ENCODE data around the gene KRT39. TPM values are rescaled to one million over a fixed set of nuclear protein-coding genes. Genes with fewer than 3 reads are reported as not detected.

KRT39 gene
- total and polyA plus RNA-seq, 2 experiments from 2014 or later: not detected

DNA sequence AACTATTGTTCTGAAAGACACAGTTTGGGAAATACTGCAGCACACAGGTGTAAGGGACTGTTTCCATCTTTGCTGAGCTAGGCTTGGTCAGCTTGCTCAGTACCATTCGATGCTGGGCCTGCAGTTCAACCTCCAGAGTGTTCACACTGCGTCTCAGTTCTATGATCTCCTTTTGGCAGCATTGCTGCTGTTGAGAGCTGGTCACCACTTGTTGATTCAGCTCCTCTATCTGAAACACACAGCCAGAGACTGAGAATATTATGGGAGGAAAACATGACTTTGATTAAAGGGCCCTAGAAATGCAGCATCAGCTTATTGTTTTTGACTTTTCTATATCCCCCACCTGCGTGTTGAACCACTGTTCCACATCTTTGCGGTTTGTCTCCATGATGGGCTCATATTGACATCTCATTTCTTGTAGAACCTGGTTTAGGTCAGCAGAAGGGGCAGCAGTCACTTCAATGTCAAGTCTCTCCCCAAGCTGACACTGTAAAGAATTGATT is 4.6 kb downstream of the KRT39 start:
- Histone ChIP-seq H3K27me3 (ENCODE audit: insufficient read depth) (no peaks in the 10 kb centered on the region), H3K4me2 (no peak overlapping the region), H2AFZ (no peak overlapping the region), H3K4me3 (no peak overlapping the region), H3K27ac (ENCODE audit: low read depth) (no peak overlapping the region), H3K79me2 (replicated peaks; ENCODE audit: insufficient read depth) (no peaks in the 10 kb centered on the region), H4K20me1 (replicated peaks; ENCODE audit: insufficient read depth) (no peaks in the 10 kb centered on the region), H3K4me1 (ENCODE audit: insufficient read depth) (peaks cover 18% of the 10 kb centered on the region), H3K36me3 (ENCODE audit: insufficient read depth) (no peaks in the 10 kb centered on the region), H3K9me2 (ENCODE audit: insufficient read depth) (0 out of 2 replicates have a peak, but pooled peaks cover 3% of the 10 kb centered on the region), H3F3A (replicated peaks; ENCODE audit: low read depth) (no peaks in the 10 kb centered on the region)
- Mint-ChIP-seq H3K36me3 (ENCODE audit: low read depth) (no peaks in the 10 kb centered on the region), H3K27me3 (ENCODE audit: insufficient read depth, low read depth, poor library complexity) (peaks cover 3% of the 10 kb centered on the region), H3K27ac (no peak overlapping the region), H3K9me3 (no peaks in the 10 kb centered on the region; the same call in 2 of the 3 replicates), H3K4me3 (no peak overlapping the region), H3K4me1 (peaks cover 22% of the 10 kb centered on the region)
- no peak for DNase-seq (ENCODE audit: low spot score)
- no peak for TF ChIP-seq ZNF331 (CRISPR knock-in tag; IDR thresholded peaks at IDR 0.05; ENCODE audit: low read depth)
- TF ChIP-seq, protein P1, sequence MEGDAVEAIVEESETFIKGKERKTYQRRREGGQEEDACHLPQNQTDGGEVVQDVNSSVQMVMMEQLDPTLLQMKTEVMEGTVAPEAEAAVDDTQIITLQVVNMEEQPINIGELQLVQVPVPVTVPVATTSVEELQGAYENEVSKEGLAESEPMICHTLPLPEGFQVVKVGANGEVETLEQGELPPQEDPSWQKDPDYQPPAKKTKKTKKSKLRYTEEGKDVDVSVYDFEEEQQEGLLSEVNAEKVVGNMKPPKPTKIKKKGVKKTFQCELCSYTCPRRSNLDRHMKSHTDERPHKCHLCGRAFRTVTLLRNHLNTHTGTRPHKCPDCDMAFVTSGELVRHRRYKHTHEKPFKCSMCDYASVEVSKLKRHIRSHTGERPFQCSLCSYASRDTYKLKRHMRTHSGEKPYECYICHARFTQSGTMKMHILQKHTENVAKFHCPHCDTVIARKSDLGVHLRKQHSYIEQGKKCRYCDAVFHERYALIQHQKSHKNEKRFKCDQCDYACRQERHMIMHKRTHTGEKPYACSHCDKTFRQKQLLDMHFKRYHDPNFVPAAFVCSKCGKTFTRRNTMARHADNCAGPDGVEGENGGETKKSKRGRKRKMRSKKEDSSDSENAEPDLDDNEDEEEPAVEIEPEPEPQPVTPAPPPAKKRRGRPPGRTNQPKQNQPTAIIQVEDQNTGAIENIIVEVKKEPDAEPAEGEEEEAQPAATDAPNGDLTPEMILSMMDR (conservative IDR thresholded peaks at IDR 0.05; ENCODE audit: low read depth in 2 of 2): no peak
- no peak for TF ChIP-seq CREB1 (CRISPR knock-in tag; IDR thresholded peaks at IDR 0.05; ENCODE audit: low read depth)
- TF ChIP-seq POLR2AphosphoS5 (IDR thresholded peaks at IDR 0.05; ENCODE audit: low read depth): no peak
- TF ChIP-seq EZH2phosphoT487 (IDR thresholded peaks at IDR 0.05; ENCODE audit: unreplicated experiment): no peak
- TF ChIP-seq, protein P2, sequence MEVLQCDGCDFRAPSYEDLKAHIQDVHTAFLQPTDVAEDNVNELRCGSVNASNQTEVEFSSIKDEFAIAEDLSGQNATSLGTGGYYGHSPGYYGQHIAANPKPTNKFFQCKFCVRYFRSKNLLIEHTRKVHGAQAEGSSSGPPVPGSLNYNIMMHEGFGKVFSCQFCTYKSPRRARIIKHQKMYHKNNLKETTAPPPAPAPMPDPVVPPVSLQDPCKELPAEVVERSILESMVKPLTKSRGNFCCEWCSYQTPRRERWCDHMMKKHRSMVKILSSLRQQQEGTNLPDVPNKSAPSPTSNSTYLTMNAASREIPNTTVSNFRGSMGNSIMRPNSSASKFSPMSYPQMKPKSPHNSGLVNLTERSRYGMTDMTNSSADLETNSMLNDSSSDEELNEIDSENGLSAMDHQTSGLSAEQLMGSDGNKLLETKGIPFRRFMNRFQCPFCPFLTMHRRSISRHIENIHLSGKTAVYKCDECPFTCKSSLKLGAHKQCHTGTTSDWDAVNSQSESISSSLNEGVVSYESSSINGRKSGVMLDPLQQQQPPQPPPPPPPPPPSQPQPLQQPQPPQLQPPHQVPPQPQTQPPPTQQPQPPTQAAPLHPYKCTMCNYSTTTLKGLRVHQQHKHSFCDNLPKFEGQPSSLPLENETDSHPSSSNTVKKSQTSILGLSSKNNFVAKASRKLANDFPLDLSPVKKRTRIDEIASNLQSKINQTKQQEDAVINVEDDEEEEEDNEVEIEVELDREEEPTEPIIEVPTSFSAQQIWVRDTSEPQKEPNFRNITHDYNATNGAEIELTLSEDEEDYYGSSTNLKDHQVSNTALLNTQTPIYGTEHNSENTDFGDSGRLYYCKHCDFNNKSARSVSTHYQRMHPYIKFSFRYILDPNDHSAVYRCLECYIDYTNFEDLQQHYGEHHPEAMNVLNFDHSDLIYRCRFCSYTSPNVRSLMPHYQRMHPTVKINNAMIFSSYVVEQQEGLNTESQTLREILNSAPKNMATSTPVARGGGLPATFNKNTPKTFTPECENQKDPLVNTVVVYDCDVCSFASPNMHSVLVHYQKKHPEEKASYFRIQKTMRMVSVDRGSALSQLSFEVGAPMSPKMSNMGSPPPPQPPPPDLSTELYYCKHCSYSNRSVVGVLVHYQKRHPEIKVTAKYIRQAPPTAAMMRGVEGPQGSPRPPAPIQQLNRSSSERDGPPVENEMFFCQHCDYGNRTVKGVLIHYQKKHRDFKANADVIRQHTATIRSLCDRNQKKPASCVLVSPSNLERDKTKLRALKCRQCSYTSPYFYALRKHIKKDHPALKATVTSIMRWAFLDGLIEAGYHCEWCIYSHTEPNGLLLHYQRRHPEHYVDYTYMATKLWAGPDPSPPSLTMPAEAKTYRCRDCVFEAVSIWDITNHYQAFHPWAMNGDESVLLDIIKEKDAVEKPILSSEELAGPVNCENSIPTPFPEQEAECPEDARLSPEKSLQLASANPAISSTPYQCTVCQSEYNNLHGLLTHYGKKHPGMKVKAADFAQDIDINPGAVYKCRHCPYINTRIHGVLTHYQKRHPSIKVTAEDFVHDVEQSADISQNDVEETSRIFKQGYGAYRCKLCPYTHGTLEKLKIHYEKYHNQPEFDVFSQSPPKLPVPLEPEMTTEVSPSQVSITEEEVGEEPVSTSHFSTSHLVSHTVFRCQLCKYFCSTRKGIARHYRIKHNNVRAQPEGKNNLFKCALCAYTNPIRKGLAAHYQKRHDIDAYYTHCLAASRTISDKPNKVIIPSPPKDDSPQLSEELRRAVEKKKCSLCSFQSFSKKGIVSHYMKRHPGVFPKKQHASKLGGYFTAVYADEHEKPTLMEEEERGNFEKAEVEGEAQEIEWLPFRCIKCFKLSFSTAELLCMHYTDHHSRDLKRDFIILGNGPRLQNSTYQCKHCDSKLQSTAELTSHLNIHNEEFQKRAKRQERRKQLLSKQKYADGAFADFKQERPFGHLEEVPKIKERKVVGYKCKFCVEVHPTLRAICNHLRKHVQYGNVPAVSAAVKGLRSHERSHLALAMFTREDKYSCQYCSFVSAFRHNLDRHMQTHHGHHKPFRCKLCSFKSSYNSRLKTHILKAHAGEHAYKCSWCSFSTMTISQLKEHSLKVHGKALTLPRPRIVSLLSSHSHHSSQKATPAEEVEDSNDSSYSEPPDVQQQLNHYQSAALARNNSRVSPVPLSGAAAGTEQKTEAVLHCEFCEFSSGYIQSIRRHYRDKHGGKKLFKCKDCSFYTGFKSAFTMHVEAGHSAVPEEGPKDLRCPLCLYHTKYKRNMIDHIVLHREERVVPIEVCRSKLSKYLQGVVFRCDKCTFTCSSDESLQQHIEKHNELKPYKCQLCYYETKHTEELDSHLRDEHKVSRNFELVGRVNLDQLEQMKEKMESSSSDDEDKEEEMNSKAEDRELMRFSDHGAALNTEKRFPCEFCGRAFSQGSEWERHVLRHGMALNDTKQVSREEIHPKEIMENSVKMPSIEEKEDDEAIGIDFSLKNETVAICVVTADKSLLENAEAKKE (CRISPR knock-in tag; IDR thresholded peaks at IDR 0.05): no peak
- TF ChIP-seq NANOG (IDR thresholded peaks at IDR 0.05; ENCODE audit: borderline replicate concordance): no peak
- TF ChIP-seq, protein P3, sequence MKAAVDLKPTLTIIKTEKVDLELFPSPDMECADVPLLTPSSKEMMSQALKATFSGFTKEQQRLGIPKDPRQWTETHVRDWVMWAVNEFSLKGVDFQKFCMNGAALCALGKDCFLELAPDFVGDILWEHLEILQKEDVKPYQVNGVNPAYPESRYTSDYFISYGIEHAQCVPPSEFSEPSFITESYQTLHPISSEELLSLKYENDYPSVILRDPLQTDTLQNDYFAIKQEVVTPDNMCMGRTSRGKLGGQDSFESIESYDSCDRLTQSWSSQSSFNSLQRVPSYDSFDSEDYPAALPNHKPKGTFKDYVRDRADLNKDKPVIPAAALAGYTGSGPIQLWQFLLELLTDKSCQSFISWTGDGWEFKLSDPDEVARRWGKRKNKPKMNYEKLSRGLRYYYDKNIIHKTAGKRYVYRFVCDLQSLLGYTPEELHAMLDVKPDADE (IDR thresholded peaks at IDR 0.05): no peak
- ATAC-seq: no peak

Data from GM23338 (cell line).